Brain pericyte (primary cell): ENCODE results near the gene RPS6KA4.

Experiments
- DNase-seq: peaks from one replicate; pipeline ENCODE4 v3.0.0-alpha.2; 2012; ENCODE audit warnings: low read depth, low spot score

RPS6KA4 gene

DNA sequence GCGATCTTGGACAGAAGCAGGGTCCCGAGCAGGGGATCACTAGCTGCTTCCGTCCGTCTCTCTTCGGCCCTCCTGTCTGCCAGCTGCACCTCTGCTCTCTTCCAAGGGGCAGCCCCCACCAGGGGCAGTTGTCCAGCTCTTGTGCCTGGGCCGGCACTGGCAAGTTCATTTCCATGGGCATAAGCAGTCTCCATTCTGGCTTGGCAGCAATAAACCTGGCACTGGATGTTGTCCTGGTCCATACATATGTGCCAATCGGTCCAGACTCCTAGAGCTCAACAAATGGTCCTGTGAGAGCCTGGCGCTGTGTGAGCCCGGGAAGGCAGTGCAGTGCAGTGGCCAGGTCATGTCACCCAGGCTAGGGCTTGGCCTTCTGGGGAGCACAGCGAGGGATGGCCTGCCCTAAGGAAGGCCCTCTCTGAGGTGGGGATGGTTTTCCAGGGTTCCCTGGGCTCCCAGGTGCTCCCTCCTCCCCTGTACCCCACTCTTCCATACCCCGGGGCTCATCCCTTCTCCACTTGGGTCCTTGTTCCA is 60.4 kb downstream of the RPS6KA4 start:
- DNase-seq = no peak

DNA sequence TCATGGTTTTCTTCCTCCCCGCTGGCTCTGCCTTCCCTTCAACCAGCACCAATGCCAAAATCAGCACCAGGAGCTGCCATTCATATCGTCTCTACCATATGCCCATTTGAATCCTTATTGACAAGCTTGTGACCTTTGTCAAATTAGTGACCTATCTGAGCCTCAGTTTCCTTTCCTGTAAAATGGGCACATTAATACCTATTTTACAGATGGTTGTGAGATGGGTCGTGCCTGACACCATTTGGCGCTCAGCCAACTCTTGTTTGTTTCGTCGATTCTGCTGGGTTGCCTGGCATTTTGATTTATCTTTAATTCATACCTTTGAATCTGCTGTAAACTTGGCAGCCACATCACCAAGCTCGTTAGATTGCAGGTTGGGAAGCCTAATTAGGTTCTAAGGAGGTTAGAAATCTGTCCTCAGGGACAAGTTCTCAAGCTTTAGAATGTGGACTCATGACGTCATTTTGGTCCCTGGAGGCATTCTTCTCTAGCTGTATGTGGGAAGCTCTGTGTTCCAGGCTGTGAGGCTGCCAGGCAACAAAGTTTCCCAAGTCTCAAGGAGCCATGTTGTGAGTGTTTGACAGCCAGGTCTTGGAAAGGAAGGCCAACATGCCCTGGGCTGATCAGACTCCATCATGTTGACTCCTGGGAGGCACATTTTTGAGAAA is 61.0 kb downstream of the RPS6KA4 start:
- DNase-seq = peak; percentile 25
